C4-2B (cell line): ENCODE measurements around the gene NR1I3.

Source experiments
- H3K27ac ChIP-seq: fragments of 450-650 bp; 2 replicates; pipeline ENCODE4 v1.5.1; 2017
- ZFX ChIP-seq: fragments of 450-650 bp; IDR thresholded peaks from 2 replicates; pipeline ENCODE4 v1.6.1; 2017
- TF ChIP-seq, protein P1 (sequence below): fragments of 450-650 bp; conservative IDR thresholded peaks from 2 replicates; pipeline ENCODE4 v1.5.1; 2017; ENCODE audit warnings: mild to moderate bottlenecking

Gene NR1I3

DNA sequence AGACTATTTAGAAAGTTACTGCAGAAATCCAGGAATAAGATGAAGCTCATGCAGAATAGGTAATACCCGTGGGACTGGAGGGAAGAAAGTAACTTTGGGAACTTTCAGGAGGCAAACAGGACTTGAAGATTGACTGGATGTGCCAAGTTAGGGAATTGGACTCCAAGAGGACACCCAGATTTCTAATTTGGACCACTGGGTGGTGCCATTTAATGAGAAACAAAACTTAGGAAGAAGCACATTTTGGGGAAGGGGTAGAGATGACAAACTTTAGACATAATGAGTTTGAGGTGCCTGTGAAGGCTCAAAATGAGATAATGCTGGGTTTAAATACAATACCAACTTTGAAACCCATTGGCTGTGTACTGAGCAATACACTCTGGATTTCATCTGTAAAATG is 57.4 kb downstream of the NR1I3 start:
- no peak overlapping the region for H3K27ac ChIP-seq
- no peak for TF ChIP-seq ZFX
- TF ChIP-seq, protein P1, sequence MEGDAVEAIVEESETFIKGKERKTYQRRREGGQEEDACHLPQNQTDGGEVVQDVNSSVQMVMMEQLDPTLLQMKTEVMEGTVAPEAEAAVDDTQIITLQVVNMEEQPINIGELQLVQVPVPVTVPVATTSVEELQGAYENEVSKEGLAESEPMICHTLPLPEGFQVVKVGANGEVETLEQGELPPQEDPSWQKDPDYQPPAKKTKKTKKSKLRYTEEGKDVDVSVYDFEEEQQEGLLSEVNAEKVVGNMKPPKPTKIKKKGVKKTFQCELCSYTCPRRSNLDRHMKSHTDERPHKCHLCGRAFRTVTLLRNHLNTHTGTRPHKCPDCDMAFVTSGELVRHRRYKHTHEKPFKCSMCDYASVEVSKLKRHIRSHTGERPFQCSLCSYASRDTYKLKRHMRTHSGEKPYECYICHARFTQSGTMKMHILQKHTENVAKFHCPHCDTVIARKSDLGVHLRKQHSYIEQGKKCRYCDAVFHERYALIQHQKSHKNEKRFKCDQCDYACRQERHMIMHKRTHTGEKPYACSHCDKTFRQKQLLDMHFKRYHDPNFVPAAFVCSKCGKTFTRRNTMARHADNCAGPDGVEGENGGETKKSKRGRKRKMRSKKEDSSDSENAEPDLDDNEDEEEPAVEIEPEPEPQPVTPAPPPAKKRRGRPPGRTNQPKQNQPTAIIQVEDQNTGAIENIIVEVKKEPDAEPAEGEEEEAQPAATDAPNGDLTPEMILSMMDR, result peak; percentile 36

DNA sequence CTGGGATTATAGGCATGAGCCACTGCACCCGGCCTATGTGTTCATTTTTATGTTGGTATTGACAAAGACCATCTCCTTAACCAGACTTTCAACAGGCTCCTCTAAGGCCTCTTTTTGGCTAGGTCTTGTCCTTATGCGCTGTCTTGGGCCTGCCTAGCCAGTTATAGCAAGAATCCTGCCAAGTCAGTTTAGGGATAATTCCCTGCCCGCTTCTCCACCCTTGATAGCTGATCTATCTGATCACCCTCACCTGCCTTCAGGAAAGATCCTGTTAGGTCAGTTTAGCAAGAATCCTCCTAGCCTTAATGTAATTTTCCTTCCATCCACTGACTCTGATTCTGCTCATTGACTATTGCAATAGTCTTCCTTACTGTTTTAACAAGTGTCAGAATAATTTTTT is 58.3 kb downstream of the NR1I3 start:
- no peak for TF ChIP-seq ZFX
- TF ChIP-seq, protein P1, result no peak

More for the DNA sequence above, 58.3 kb downstream of the NR1I3 start:
- no peak overlapping the region; the same call in 1 of the 2 replicates for H3K27ac ChIP-seq
